ENCODE results near the gene RAPGEF6. TPM values are rescaled to one million over a fixed set of nuclear protein-coding genes. Genes with fewer than 3 reads are reported as not detected.
"Not testable (repeated sequence)": the region's sequence is repeated elsewhere in the genome, so short reads cannot be mapped to it uniquely, and the experiment has no call there.

The RAPGEF6 gene
- total RNA-seq, 3 donors from 2014 or later, result 21.8 to 56.3 (median 31.5) TPM

DNA sequence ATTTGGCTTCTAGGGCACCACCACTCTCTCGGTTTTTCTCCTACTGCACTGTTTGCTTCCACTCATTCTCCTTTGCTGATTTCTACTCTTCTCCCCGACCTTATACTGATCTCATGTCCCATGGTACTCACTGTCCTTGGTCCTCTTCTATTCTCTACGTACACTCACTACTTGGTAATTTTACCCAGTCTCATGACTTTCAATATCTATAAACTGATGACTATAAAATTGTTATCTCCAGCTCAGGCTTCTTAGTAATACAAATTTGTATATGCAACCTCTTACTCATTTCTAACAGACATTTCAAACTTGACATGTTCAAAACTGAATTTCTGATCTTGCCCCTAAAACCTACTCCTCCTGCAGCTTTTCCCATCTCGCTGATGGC is 4.1 kb downstream of the RAPGEF6 start:
- DNase-seq (ENCODE audit: low spot score in 2 of 2), result no peak
- peaks cover 0 to 14% of the 10 kb centered on the region in 2 donors for H3K4me1 ChIP-seq
- intact Hi-C loops (cut with DNase I; ENCODE audit: low total_unique reads), result loop anchor here (10.0 kb wide), 1 partner anchor 164 kb away; the partner anchor contains the start of gene FNIP1

DNA sequence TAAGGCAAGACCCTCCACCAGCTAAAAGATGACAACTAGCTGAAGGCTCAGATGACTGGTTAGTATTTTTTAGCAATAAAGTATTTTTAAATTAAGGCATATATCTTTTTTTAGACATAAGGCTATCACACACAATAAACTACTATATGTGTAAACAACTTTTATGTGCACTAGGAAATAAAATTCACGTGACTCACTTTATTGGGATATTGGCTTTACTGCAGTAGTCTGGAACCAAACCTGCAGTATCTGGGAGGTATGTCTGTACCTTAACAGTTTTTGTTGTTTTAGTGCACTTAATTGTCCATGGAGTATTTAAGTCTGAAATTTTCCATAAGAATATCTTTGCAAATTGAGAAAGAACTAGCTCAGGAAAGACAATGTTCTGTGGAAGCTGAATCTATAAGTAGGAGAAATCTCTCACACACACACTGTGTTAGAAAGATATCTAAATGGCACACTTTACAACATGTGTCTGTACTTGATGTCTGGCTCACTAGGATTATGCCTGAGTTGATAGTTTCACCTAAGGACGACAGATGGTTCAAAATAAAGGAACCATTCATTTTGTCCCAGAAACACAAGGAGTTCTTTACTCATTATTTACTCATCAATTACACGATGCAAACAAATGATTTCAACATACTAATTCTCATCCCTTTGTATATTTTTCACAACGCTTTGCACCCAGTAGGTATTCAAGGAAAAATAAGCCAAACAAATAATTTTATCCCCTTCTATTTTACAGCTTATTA is 4.6 kb downstream of the RAPGEF6 start:
- H3K36me3 ChIP-seq, result no peaks in the 10 kb centered on the region
- no peaks in the 10 kb centered on the region for H3K9me3 ChIP-seq
- no peak overlapping the region for H3K27ac ChIP-seq
- H3K27me3 ChIP-seq, result no peaks in the 10 kb centered on the region
- no peak for DNase-seq (ENCODE audit: low spot score in 2 of 2)
- peaks cover 0 to 14% of the 10 kb centered on the region in 2 donors for H3K4me1 ChIP-seq
- TF ChIP-seq POLR2A (IDR thresholded peaks at IDR 0.05) (no peak), CTCF (IDR thresholded peaks at IDR 0.05) (no peak), POLR2AphosphoS5 (IDR thresholded peaks at IDR 0.05) (no peak)
- no peak overlapping the region for H3K4me3 ChIP-seq
- intact Hi-C loops (cut with DNase I; ENCODE audit: low total_unique reads), result loop anchor here (10.0 kb wide), 1 partner anchor 164 kb away; the partner anchor contains the start of gene FNIP1

More for the DNA sequence above, 4.1 kb downstream of the RAPGEF6 start:
- no peak overlapping the region for H3K27ac ChIP-seq
- no peak overlapping the region for H3K4me3 ChIP-seq
- TF ChIP-seq POLR2AphosphoS5 (IDR thresholded peaks at IDR 0.05) (no peak), CTCF (IDR thresholded peaks at IDR 0.05) (no peak), POLR2A (IDR thresholded peaks at IDR 0.05) (no peak)
- H3K27me3 ChIP-seq, result no peaks in the 10 kb centered on the region
- no peaks in the 10 kb centered on the region for H3K9me3 ChIP-seq
- H3K36me3 ChIP-seq, result no peaks in the 10 kb centered on the region

DNA sequence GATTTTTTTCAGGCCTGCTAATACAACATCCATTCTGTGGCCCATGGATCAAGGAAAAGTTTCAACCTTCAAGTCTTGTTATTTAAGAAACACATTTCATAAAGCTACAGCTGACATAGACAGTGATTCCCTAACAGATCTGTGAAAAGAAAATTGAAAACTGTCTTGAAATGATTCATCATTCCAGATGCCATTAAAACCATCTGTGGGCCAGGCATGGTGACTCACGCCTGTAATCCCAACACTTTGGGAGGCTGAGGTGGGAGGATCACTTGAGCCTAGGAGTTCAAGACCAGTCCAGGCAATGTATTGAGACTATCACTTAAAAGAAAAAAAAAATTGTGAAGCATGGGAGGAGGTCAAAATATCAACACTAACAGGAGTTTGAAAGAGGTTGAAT is 6.0 kb downstream of the RAPGEF6 start:
- H3K27me3 ChIP-seq, result no peaks in the 10 kb centered on the region
- TF ChIP-seq POLR2AphosphoS5 (IDR thresholded peaks at IDR 0.05) (no peak), POLR2A (IDR thresholded peaks at IDR 0.05) (no peak), CTCF (IDR thresholded peaks at IDR 0.05) (no peak)
- intact Hi-C loops (cut with DNase I; ENCODE audit: low total_unique reads), result no loop called here
- no peak for DNase-seq (ENCODE audit: low spot score in 2 of 2)
- no peak overlapping the region for H3K27ac ChIP-seq
- no peaks in the 10 kb centered on the region for H3K9me3 ChIP-seq
- H3K4me3 ChIP-seq, result no peak overlapping the region
- H3K4me1 ChIP-seq, result peaks cover 0 to 14% of the 10 kb centered on the region in 2 donors
- no peaks in the 10 kb centered on the region for H3K36me3 ChIP-seq

DNA sequence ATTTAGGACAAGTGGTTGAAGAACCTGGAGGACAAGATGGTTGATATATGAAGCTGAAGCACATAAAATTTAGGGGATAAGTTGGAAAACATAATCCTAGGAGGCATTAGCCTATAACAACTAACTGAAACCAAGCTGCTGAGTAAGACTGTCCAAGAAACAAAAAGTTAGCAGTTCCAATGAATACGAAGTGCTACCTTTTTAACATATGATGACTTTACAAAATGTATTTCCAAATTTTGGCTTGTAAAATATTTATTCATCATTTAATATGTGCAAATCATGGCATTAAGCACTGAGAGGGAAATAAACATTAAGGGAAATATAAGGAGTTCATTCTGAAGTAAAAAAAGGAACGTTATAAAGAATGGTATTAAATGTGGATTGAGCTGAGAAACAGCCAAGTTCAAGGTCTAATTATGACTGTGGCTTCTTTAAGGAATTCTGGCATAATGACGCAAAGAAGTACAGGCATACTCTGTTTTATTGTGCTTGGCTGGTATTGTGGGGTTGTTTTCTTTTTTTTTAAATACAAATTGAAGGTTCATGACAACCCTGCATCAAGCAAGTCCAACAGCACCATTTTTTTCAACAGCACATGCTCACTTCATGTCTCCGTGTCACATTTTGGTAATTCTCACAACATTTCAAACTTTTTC is 7.7 kb downstream of the RAPGEF6 start:
- no peaks in the 10 kb centered on the region for H3K9me3 ChIP-seq
- H3K4me1 ChIP-seq, result no peaks in the 10 kb centered on the region
- no peak for DNase-seq (ENCODE audit: low spot score in 2 of 2)
- intact Hi-C loops (cut with DNase I; ENCODE audit: low total_unique reads), result no loop called here
- H3K4me3 ChIP-seq, result no peak overlapping the region
- H3K36me3 ChIP-seq, result no peaks in the 10 kb centered on the region
- TF ChIP-seq POLR2A (IDR thresholded peaks at IDR 0.05) (no peak), POLR2AphosphoS5 (IDR thresholded peaks at IDR 0.05) (no peak), CTCF (IDR thresholded peaks at IDR 0.05) (no peak)
- no peaks in the 10 kb centered on the region for H3K27me3 ChIP-seq
- H3K27ac ChIP-seq, result no peak overlapping the region

- no peaks in the 10 kb centered on the region for H3K4me1 ChIP-seq
- H3K27me3 ChIP-seq, result no peaks in the 10 kb centered on the region
- DNase-seq (ENCODE audit: low spot score in 2 of 2), result no peak
- no peak overlapping the region for H3K4me3 ChIP-seq
- intact Hi-C loops (cut with DNase I; ENCODE audit: low total_unique reads), result no loop called here
- TF ChIP-seq CTCF (IDR thresholded peaks at IDR 0.05) (no peak), POLR2A (IDR thresholded peaks at IDR 0.05) (no peak), POLR2AphosphoS5 (IDR thresholded peaks at IDR 0.05) (no peak)
- no peaks in the 10 kb centered on the region for H3K9me3 ChIP-seq
- no peak overlapping the region for H3K27ac ChIP-seq
- no peaks in the 10 kb centered on the region for H3K36me3 ChIP-seq
Measured at GRCh38 chr5:131622633-131623032, 12.4 kb downstream of the RAPGEF6 start.

GRCh38 chr5:131621164-131621563 is 13.9 kb downstream of the RAPGEF6 start:
- intact Hi-C loops (cut with DNase I; ENCODE audit: low total_unique reads); H3K4me3 ChIP-seq; H3K27ac ChIP-seq; H3K4me1 ChIP-seq; DNase-seq (ENCODE audit: low spot score in 2 of 2); H3K36me3 ChIP-seq; H3K9me3 ChIP-seq; H3K27me3 ChIP-seq: not testable (repeated sequence)
